H7 (cell line): ENCODE data around the gene HECTD4. TPM values are rescaled to one million over a fixed set of nuclear protein-coding genes. Genes with fewer than 3 reads are reported as not detected.
"Not testable (repeated sequence)": the region's sequence is repeated elsewhere in the genome, so short reads cannot be mapped to it uniquely, and the experiment has no call there.

Source experiments
- DNase-seq: peaks from one replicate; pipeline ENCODE4 v3.0.0; 2012
- H3K27me3 ChIP-seq: 2 replicates; pipeline ENCODE4 v1.6.0; 2011; ENCODE audit warnings: mild to moderate bottlenecking, low read length; ENCODE audit not compliant: control insufficient read depth, insufficient read depth
- H3K36me3 ChIP-seq: replicated peaks from 2 replicates; pipeline ENCODE4 v1.5.1; 2011; ENCODE audit warnings: low read length; ENCODE audit not compliant: control insufficient read depth, insufficient read depth
- H3K4me3 ChIP-seq: 2 replicates; pipeline ENCODE4 v1.5.1; 2011; ENCODE audit warnings: low read depth, mild to moderate bottlenecking, control low read depth, low read length, moderate library complexity; ENCODE audit not compliant: insufficient read depth
- total RNA-seq: library from RNA; depleted of rRNA; stranded (reverse); fragments of >200 nt; shearing (Covaris generic); gene quantifications from 2 replicates; pipeline ENCODE4 v1.2.3, GENCODE V29; 2014

HECTD4 gene
- total RNA-seq, 1 experiment from 2014 or later: 7.1 TPM

DNA sequence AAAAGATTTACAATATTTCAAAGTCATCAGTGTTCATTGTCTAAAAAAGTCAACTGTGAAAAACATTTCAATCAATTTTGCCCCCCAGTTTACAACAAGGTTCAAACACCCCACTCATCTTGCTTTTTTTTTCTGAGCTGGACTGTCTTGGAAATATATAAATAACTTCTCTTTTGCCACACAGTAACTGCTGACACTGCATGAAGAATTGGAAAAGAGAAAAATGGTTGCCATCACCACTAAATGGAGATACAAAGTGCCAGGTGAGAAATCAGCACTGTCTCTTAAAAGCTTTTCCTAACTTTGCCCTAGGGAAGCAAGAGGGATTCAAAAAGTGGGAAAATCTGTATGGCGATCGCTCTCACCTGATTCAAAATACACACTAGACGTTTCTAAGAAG lies 155.5 kb downstream of the HECTD4 start:
- H3K36me3 ChIP-seq: peaks cover 13% of the 10 kb centered on the region
- DNase-seq: no peak
- H3K27me3 ChIP-seq: no peaks in the 10 kb centered on the region
- no peak overlapping the region for H3K4me3 ChIP-seq

DNA sequence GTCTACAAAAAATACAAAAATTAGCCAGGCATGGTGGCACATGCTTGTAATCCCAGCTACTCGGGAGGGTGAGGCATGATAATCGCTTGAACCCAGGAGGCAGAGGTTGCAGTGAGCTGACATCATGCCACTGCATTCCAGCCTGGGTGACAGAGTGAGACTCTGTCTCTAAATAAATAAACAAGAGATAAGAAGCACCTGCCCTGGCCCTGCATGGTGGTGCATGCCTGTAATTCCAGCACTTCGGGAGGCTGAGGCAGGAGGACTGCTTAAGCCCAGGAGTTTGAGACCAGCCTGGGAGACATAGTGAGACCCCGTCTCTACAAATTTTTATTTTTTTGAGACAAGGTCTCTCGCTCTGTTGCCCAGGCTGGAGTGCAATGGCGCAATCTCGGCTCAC lies 161.6 kb downstream of the HECTD4 start:
- not testable (repeated sequence) for H3K4me3 ChIP-seq, H3K27me3 ChIP-seq, DNase-seq, H3K36me3 ChIP-seq

- H3K4me3 ChIP-seq: no peak overlapping the region
- no peaks in the 10 kb centered on the region for H3K27me3 ChIP-seq
- peak; percentile 51 for DNase-seq
- H3K36me3 ChIP-seq: no peaks in the 10 kb centered on the region; the same call in none of the 2 replicates
Observed at GRCh38 chr12:112219195-112219594, 163.0 kb downstream of the HECTD4 start.

- Histone ChIP-seq H3K27me3 (no peaks in the 10 kb centered on the region), H3K4me3 (no peak overlapping the region), H3K36me3 (no peaks in the 10 kb centered on the region; the same call in none of the 2 replicates)
- DNase-seq: no peak
Observed at GRCh38 chr12:112218150-112218549, 164.1 kb downstream of the HECTD4 start.

- Histone ChIP-seq H3K4me3 (no peak overlapping the region), H3K27me3 (no peaks in the 10 kb centered on the region), H3K36me3 (no peaks in the 10 kb centered on the region; the same call in none of the 2 replicates)
- no peak for DNase-seq
Observed at GRCh38 chr12:112217647-112218046, 164.6 kb downstream of the HECTD4 start.

DNA sequence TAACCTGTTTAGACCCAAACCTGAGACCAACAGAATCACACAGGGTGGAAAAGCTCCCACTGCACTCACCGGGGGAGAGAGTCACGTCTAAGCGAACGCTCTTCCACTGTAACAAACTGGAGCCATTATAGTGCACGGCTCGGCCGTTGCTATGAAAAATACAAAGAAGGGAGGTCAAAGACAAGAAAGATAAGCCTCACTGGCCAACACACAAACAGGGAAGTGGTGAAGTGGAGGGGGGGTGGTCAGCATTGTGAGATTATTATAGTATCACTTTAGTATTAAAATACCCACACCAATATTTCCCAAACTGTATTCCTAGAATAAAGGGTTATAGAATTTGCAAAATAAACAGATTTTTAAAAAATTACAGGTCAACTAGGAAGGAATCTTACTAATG lies 166.0 kb downstream of the HECTD4 start:
- no peak for DNase-seq
- peaks cover 3% of the 10 kb centered on the region for H3K36me3 ChIP-seq
- no peak overlapping the region for H3K4me3 ChIP-seq
- H3K27me3 ChIP-seq: no peaks in the 10 kb centered on the region

- no peaks in the 10 kb centered on the region for H3K27me3 ChIP-seq
- H3K36me3 ChIP-seq: peaks cover 9% of the 10 kb centered on the region
- DNase-seq: no peak
- H3K4me3 ChIP-seq: no peak overlapping the region
Observed at GRCh38 chr12:112214064-112214463, 168.2 kb downstream of the HECTD4 start.

- peaks cover 17% of the 10 kb centered on the region for H3K36me3 ChIP-seq
- H3K4me3 ChIP-seq: no peak overlapping the region
- no peak for DNase-seq
- no peaks in the 10 kb centered on the region for H3K27me3 ChIP-seq
Observed at GRCh38 chr12:112208301-112208910, 173.8 kb downstream of the HECTD4 start.

- Histone ChIP-seq H3K36me3 (peaks cover 21% of the 10 kb centered on the region), H3K27me3 (no peaks in the 10 kb centered on the region), H3K4me3 (no peak overlapping the region)
- no peak for DNase-seq
Observed at GRCh38 chr12:112207397-112207924, 174.8 kb downstream of the HECTD4 start.

DNA sequence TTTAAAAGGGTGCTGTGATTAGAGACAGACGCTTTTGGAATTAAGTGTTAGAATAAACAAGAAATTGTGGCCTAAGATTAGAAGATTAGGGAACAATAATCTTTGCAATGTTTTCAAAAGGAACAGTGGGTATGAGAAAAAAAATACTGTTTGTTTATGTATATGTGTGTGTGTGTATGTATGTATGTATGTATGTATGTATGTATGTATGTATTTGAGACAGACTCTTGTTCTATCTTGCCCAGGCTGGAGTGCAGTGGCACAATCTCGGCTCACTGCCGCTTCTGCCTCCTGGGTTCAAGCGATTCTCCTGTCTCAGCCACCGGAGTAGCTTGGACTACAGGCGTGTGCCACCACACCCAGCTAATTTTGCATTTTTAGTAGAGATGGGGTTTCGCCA lies 175.3 kb downstream of the HECTD4 start:
- no peaks in the 10 kb centered on the region for H3K27me3 ChIP-seq
- no peak for DNase-seq
- H3K36me3 ChIP-seq: peaks cover 17% of the 10 kb centered on the region
- H3K4me3 ChIP-seq: no peak overlapping the region

- DNase-seq: no peak
- Histone ChIP-seq H3K4me3 (no peak overlapping the region), H3K27me3 (no peaks in the 10 kb centered on the region), H3K36me3 (peaks cover 20% of the 10 kb centered on the region)
Observed at GRCh38 chr12:112199136-112199535, 183.1 kb downstream of the HECTD4 start.

- Histone ChIP-seq H3K27me3 (no peaks in the 10 kb centered on the region), H3K36me3 (peaks cover 22% of the 10 kb centered on the region), H3K4me3 (no peak overlapping the region)
- DNase-seq: peak; percentile 89
Observed at GRCh38 chr12:112198120-112198733, 184.0 kb downstream of the HECTD4 start.

DNA sequence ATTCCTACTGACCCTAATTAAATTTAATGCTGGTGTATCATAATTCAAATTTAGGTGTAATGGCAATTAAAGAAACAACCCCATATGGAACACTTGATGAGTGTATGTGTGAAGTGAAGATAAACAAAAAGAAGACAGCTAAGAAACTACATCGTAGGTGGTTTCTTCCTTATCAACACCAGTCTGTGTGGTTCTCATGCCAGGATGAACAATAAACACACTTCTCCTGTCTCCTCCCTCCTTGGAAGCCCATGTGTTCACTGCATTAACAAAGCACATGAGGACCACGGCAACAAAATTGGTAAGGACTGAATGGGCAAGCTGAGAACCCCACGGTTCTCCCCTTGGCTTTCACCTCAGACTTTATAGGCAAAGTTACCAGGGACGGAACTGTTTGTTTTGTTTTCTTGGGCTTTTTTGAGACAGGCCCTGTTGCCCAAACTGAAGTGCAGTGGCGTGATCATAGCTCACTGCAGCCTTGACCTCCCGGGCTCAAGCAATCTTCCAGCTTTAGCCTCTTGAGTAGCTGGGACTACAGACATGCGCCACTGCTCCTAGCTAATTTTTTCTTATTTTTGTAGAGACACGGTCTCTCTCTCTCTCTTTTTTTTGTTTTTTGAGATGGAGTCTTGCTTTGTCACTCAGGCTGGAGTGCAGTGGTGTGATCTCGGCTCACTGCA lies 185.9 kb downstream of the HECTD4 start:
- Histone ChIP-seq H3K4me3 (no peak overlapping the region), H3K27me3 (no peaks in the 10 kb centered on the region), H3K36me3 (peaks cover 30% of the 10 kb centered on the region)
- DNase-seq: no peak

DNA sequence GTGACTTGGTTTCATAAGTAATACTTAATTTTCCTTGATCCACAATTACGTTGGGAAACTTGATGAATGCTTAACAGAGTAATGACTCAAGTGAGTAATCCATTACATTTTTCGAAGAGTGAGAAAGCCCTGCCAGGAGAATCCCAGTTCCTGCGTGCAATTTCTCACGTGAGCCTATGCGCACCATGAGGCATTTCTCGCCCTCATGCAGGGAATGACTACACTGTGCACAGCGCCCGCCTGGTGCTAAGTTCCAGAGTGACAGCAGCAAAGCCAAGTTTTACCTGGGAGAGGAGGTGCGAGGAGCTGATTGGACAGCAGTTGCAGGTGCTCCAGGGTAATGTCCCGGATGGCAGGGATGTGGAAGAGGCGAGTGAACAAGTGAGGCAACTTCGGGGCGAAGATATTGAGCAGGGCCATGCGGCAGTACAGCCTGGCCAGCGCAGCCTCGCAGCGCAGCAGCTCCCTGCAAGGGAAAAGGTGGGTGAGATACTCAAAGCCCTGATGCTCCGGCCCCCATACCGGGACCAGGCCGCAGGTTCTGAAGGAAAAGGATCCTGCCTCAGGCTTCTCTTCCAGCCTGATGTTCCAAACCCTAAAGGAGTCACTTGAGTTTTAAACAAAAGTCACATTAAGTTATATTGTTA lies 187.5 kb downstream of the HECTD4 start:
- Histone ChIP-seq H3K36me3 (peaks cover 33% of the 10 kb centered on the region), H3K27me3 (no peaks in the 10 kb centered on the region), H3K4me3 (no peak overlapping the region)
- no peak for DNase-seq
